Lower lobe of right lung (tissue), 2 donors: ENCODE measurements around the gene CELF4. TPM values are rescaled to one million over a fixed set of nuclear protein-coding genes. Genes with fewer than 3 reads are reported as not detected.

Experiments
- ATAC-seq, 2 donors: fragments of 200-7000 bp; cut with Tn5 transposase; one replicate each; pipeline ENCODE4 v1.9.1; 2020 to 2022; ENCODE audit warnings: mild to moderate bottlenecking in 2 of 2, moderate library complexity in 2 of 2
- DNase-seq: peaks from one replicate; pipeline ENCODE4 v3.0.0-alpha.2; 2020
- H3K27ac ChIP-seq: fragments of 200-600 bp; one replicate; pipeline ENCODE4 v1.8.0; 2022
- H3K27me3 ChIP-seq: fragments of 200-600 bp; one replicate; pipeline ENCODE4 v1.8.0; 2022; ENCODE audit warnings: low read depth
- H3K36me3 ChIP-seq: fragments of 200-600 bp; one replicate; pipeline ENCODE4 v1.8.0; 2022; ENCODE audit warnings: mild to moderate bottlenecking
- H3K4me1 ChIP-seq: fragments of 200-600 bp; one replicate; pipeline ENCODE4 v1.8.0; 2022
- H3K4me3 ChIP-seq: fragments of 200-600 bp; one replicate; pipeline ENCODE4 v1.8.0; 2022; ENCODE audit warnings: mild to moderate bottlenecking
- H3K9me3 ChIP-seq: fragments of 200-600 bp; one replicate; pipeline ENCODE4 v1.8.0; 2022
- intact Hi-C: fragments of 100-400 bp; cut with DNase I; formaldehyde crosslinking; loops from one replicate; pipeline ENCODE4 v1.11.0; 2022
- total RNA-seq: library from RNA; stranded (reverse); fragmentation: NEBNext Ultra II Directional; extraction: Animal tissue kit (Norgen Biotek cat#: 25700); gene quantifications from one replicate; pipeline ENCODE4 v1.2.1, GENCODE V29; 2021
- TF ChIP-seq, protein P1 (sequence below): fragments of 200-600 bp; IDR thresholded peaks from one replicate; pipeline ENCODE4 v1.8.0; 2022; ENCODE audit warnings: antibody characterized with exemption, mild to moderate bottlenecking
- donor health status: DM: no; HTN: yes; CAD: no; lungs with severe emphysema.

The CELF4 gene
- total RNA-seq, 1 donor from 2014 or later, result 0.38 TPM

DNA sequence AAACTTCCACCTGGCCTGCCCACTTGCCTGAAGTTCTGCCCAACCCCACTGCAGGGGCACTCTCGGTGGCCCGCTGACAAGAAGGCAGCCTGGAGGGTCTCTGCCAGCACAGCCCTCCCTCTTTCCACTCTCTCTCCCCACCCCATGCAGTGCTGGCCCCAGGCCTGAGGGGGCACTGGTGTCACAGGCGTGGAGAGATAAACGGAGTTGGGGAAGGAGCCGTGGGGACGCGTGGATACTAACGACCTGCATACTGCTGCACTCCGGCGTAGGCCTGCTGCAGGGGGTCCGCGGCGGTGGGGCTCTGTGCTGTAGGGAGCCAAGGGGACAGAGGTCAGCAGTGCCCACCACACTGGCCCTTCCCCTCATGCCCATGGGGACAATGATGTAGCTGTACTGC, 299.3 kb downstream of the CELF4 start:
- Histone ChIP-seq H3K4me3 (no peak overlapping the region), H3K9me3 (no peaks in the 10 kb centered on the region), H3K36me3 (no peaks in the 10 kb centered on the region), H3K27ac (no peak overlapping the region), H3K4me1 (no peaks in the 10 kb centered on the region), H3K27me3 (no peaks in the 10 kb centered on the region)
- ATAC-seq (no peak), DNase-seq (no peak)
- TF ChIP-seq, protein P1, sequence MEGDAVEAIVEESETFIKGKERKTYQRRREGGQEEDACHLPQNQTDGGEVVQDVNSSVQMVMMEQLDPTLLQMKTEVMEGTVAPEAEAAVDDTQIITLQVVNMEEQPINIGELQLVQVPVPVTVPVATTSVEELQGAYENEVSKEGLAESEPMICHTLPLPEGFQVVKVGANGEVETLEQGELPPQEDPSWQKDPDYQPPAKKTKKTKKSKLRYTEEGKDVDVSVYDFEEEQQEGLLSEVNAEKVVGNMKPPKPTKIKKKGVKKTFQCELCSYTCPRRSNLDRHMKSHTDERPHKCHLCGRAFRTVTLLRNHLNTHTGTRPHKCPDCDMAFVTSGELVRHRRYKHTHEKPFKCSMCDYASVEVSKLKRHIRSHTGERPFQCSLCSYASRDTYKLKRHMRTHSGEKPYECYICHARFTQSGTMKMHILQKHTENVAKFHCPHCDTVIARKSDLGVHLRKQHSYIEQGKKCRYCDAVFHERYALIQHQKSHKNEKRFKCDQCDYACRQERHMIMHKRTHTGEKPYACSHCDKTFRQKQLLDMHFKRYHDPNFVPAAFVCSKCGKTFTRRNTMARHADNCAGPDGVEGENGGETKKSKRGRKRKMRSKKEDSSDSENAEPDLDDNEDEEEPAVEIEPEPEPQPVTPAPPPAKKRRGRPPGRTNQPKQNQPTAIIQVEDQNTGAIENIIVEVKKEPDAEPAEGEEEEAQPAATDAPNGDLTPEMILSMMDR, result no peak
- intact Hi-C loops, result no loop called here

DNA sequence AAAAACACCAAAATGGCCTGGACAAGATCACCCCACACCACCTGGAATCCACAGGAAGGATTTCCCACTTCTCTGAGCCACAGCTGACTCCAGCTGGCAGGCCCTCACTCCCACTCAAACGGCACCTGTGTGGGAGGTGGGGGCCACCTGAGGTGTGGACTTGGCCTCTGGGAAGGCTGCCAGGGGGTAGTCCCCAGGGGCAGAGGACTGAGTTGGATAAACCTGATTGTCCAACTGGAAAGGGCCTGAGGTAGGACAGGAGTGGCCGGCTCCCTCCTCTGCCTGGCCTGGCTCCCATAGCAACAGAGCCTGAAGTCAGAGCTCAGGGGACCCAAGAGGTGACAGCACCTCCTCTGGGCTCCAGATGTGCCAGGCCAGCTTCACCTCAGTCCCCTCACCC, 300.2 kb downstream of the CELF4 start:
- Histone ChIP-seq H3K27ac (no peak overlapping the region), H3K4me1 (no peaks in the 10 kb centered on the region), H3K9me3 (no peaks in the 10 kb centered on the region), H3K36me3 (no peaks in the 10 kb centered on the region), H3K4me3 (no peak overlapping the region), H3K27me3 (no peaks in the 10 kb centered on the region)
- intact Hi-C loops, result no loop called here
- no peak for ATAC-seq
- DNase-seq, result no peak
- TF ChIP-seq, protein P1, result no peak

DNA sequence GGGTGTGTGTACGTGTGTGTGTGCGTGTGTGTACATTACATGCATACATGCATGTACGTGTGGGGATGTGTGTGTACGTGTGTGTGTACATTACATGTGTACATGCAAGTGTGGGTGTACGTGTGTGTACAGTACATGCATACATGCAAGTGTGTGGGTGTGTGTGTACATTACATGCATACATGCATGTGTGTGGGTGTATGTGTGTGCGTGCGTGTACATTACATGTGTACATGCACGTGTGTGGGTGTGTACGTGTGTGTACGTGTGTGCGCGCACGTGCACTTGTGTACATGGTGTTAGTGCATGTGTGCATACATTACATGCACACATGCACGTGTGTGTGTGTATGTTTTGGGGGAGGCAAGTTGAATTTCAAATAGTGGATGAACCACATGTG, 300.6 kb downstream of the CELF4 start:
- H3K4me3 ChIP-seq, result no peak overlapping the region
- no peak for DNase-seq
- H3K36me3 ChIP-seq, result no peaks in the 10 kb centered on the region
- H3K27me3 ChIP-seq, result no peaks in the 10 kb centered on the region
- intact Hi-C loops, result no loop called here
- H3K27ac ChIP-seq, result no peak overlapping the region
- TF ChIP-seq, protein P1, result no peak
- H3K9me3 ChIP-seq, result no peaks in the 10 kb centered on the region
- no peaks in the 10 kb centered on the region for H3K4me1 ChIP-seq
- no peak for ATAC-seq

DNA sequence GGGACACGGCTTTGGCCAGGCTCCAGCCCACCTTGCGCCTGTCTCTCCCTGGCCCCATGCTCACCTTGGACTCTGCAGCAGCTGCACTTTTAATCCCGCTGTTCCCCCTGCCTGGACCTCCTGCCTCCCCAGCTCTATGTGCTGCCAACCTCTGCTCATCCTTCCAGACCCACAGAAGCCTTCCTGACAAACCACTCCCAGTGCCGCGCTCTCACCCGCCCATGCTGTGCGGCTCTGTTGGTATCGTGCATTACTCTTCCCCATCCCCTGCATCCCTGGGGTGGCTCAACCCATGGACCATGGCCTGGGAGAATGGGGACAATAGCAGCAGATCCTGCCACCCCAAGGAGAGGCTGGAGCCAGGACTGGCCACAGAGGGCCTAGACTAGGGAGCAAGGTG, 303.6 kb downstream of the CELF4 start:
- Histone ChIP-seq H3K9me3 (no peaks in the 10 kb centered on the region), H3K27ac (no peak overlapping the region), H3K4me1 (no peaks in the 10 kb centered on the region), H3K36me3 (no peaks in the 10 kb centered on the region), H3K4me3 (no peak overlapping the region), H3K27me3 (peaks cover 7% of the 10 kb centered on the region)
- intact Hi-C loops, result no loop called here
- DNase-seq (peak; percentile 7), ATAC-seq (no peak)
- TF ChIP-seq, protein P1, result no peak

DNA sequence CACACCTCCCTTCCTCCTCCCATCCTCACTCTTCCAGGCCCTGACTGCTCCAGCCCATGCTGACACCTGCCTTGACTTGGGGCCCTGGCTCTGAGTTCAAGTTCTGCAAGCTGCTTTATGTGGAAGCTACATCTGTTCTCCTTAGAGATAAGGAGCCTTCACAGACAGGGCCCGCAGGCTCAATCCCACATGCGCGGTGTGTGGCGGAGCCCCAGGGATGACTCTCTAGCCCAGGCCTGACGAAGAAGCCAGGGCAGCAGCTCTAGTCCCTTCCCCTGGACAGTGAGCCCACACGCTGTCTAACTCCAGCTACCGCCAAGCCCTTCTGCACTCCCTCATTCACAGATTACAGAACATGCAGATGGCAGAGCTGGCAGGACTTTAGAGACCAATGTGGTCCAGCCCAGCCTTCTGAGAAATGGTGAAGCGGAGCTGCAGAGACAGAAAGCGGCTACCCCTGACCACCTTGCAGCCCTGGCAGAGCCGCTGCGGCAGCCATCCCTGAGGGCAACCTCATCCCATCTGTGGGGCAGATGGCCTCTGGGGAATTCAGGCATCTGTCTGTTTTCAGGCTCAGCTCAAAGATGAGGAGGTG, 304.3 kb downstream of the CELF4 start:
- no peak for DNase-seq
- ATAC-seq, result no peak
- intact Hi-C loops, result no loop called here
- H3K4me3 ChIP-seq, result no peak overlapping the region
- no peak overlapping the region for H3K27ac ChIP-seq
- TF ChIP-seq, protein P1, result no peak
- H3K9me3 ChIP-seq, result no peaks in the 10 kb centered on the region
- H3K4me1 ChIP-seq, result no peaks in the 10 kb centered on the region
- H3K27me3 ChIP-seq, result peaks cover 7% of the 10 kb centered on the region
- H3K36me3 ChIP-seq, result no peaks in the 10 kb centered on the region
